Immature natural killer cell (primary cell): ENCODE results near the gene AAR2. TPM values are rescaled to one million over a fixed set of nuclear protein-coding genes. Genes with fewer than 3 reads are reported as not detected.

Experiments
- DNase-seq, 3 donors: peaks; one replicate each; pipeline ENCODE4 v3.0.0; 2022; ENCODE audit warnings: mixed read lengths in 1 of 3
- H3K27ac Mint-ChIP-seq, 6 donors: one replicate each; pipeline ENCODE4 v1.8.0; 2020; ENCODE audit warnings: mixed read lengths in 6 of 6, mild to moderate bottlenecking in 5 of 6, inconsistent platforms in 4 of 6, moderate library complexity in 3 of 6
- H3K27me3 Mint-ChIP-seq, 3 donors: one replicate each; pipeline ENCODE4 v1.8.0; 2020 to 2021; ENCODE audit warnings: low read depth in 3 of 3, mild to moderate bottlenecking in 3 of 3, mixed read lengths in 3 of 3, moderate library complexity in 3 of 3, inconsistent platforms in 1 of 3
- H3K36me3 Mint-ChIP-seq, 3 donors: one replicate each; pipeline ENCODE4 v1.8.0; 2020; ENCODE audit warnings: mixed read lengths in 3 of 3, inconsistent platforms in 2 of 3, mild to moderate bottlenecking in 2 of 3
- H3K4me1 Mint-ChIP-seq, 2 donors: one replicate each; pipeline ENCODE4 v1.8.0; 2020; ENCODE audit warnings: inconsistent platforms in 2 of 2, mild to moderate bottlenecking in 2 of 2, mixed read lengths in 2 of 2, moderate library complexity in 1 of 2
- H3K4me3 Mint-ChIP-seq, 5 donors: one replicate each; pipeline ENCODE4 v1.8.0; 2020; ENCODE audit warnings: mild to moderate bottlenecking in 5 of 5, mixed read lengths in 5 of 5, inconsistent platforms in 3 of 5, moderate library complexity in 3 of 5
- H3K9me3 Mint-ChIP-seq, 6 donors: one replicate each; pipeline ENCODE4 v1.8.0; 2020; ENCODE audit warnings: mild to moderate bottlenecking in 6 of 6, mixed read lengths in 6 of 6, inconsistent platforms in 4 of 6, moderate library complexity in 3 of 6
- polyA plus RNA-seq, 3 donors: library from polyadenylated mRNA; unstranded; fragments of 300-500 nt; fragmentation: Illumina TruSeq; gene quantifications; one replicate each; pipeline ENCODE4 v1.2.3, GENCODE V29; 2021

Gene AAR2, protein sequence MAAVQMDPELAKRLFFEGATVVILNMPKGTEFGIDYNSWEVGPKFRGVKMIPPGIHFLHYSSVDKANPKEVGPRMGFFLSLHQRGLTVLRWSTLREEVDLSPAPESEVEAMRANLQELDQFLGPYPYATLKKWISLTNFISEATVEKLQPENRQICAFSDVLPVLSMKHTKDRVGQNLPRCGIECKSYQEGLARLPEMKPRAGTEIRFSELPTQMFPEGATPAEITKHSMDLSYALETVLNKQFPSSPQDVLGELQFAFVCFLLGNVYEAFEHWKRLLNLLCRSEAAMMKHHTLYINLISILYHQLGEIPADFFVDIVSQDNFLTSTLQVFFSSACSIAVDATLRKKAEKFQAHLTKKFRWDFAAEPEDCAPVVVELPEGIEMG
- polyA plus RNA-seq, result 10 to 100 TPM; 41.5 to 55.9 (median 49.9) TPM

DNA sequence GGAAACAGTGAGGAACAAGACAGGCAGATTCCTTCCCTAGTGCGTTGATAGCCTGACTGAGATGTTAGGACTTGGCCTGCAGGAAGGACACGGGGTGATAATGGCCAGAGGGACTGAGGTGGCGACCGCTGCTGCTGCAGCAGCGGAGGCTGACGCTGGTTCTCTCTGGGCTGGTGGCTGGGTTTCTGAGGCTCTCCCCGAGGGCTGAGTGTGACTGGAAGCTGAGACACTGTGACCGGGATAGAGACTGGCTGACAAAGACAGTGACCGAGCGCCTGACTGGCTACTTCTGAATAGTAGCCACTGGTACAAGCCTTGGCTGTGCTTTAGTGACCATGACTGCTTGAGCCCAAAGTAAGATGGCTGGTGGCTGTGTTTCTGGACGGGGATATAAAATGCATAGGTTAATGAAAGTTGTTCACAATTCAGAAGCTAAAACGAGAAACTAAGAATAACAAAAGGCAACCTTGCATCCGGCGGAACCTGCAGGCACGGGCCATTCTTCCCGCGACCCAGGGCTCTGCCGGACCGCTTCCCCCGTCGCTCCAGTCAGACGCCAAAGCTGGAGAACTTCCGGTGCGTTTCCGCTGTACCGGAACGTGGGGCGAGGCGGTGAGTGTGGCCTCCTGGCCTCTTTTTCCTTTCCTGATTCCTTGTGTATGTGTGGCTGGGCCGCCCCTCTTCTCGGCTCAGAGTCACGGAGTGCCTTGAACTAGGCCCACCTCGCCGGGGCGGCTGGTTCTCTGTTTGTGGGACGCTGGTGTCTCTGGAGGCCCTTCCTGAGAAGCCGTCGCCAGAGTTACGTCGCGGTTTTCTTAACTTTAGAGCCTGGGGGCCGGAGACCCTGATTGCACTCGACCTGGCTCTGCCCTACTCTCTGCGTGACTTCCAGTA, at the start of gene AAR2:
AAR2 (plus strand) TSS at position 587 of the 894 bp plus-strand sequence. CDS start 3,391 bp downstream, outside the sequence.
- H3K4me3 Mint-ChIP-seq, result peak within 1 kb of the TSS; percentile 91 to 98 (median 97)
- H3K27ac Mint-ChIP-seq, result peak within 1 kb of the TSS; percentile 78 to 94 (median 93)
- peak; percentile 60 to 75 (median 71) for DNase-seq
- no peaks in the 10 kb centered on the region for H3K9me3 Mint-ChIP-seq
- H3K4me1 Mint-ChIP-seq, result peaks cover 40 to 50% of the 10 kb centered on the region in 2 donors
- peaks cover 0 to 7% (median 0%) of the 10 kb centered on the region in 3 donors for H3K27me3 Mint-ChIP-seq
- peaks cover 0 to 2% (median 0%) of the 10 kb centered on the region in 3 donors for H3K36me3 Mint-ChIP-seq

DNA sequence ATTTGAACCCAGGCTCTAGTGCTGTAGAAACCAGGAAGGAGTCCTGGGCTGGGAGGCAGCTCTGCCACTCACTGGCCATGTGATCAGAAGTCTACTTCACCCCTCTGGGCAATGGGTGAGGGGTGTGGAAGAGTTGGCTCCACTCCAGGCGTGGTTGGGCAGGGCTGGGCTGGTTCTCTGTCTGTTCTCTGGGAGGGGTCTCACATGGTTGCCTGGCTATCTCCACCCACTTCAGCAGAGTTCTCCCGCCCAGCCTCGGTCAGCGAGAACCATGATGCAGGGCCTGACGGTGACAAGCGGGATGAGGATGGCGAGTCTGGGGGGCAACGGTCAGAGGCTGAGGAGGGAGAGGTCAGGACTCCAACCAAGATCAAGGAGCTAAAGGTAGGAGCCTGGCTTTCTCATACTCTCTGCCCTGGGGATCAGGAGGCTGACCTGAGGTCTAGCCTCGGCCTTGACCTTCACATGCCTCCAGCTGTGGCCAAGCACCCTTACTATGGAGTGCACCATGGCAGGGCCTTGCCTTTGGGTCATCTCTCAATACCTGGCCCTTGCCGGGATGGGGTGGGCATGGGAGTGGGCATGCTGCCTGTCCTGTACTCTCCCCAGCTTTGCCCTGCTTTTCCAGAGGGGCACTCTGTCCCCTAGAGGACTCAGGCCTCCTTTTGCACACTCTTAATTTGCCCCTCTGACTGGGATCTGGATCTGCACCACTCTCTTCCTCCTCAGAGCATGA, 42.1 kb upstream of the AAR2 start:
- no peak for DNase-seq

GRCh38 chr20:36196676-36197075, 39.6 kb upstream of the AAR2 start:
- H3K27ac Mint-ChIP-seq, result no peak overlapping the region
- DNase-seq, result no peak
- no peaks in the 10 kb centered on the region for H3K9me3 Mint-ChIP-seq
- no peak overlapping the region for H3K4me3 Mint-ChIP-seq
- H3K4me1 Mint-ChIP-seq, result no peaks in the 10 kb centered on the region
- no peaks in the 10 kb centered on the region for H3K36me3 Mint-ChIP-seq
- peaks cover 0 to 13% (median 4%) of the 10 kb centered on the region in 3 donors for H3K27me3 Mint-ChIP-seq

More for the DNA sequence above, 42.1 kb upstream of the AAR2 start:
- no peaks in the 10 kb centered on the region for H3K36me3 Mint-ChIP-seq
- no peaks in the 10 kb centered on the region for H3K9me3 Mint-ChIP-seq
- no peak overlapping the region for H3K27ac Mint-ChIP-seq
- no peak overlapping the region for H3K4me3 Mint-ChIP-seq
- no peaks in the 10 kb centered on the region for H3K4me1 Mint-ChIP-seq
- peaks cover 4 to 9% (median 8%) of the 10 kb centered on the region in 3 donors for H3K27me3 Mint-ChIP-seq

DNA sequence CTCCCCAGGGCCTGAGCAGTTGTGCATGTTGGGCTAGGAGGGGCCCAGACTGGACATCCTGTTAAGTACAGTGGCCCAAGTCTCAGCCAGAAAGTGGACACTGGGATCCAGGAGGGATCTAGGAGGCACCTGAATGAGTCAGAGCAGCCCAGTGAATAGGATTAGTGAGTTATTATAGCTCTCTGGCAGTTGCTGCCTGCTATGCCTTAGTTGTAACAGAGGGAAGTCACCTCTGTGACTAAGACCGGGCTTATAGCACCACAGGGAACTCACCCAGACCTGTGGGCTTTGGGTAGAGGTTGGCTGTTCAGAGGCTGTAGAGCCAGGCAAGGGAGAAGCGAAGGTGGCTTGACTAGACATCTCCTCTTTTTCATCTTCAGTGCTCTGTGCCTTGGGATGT, 39.0 kb upstream of the AAR2 start:
- DNase-seq, result no peak
- H3K4me1 Mint-ChIP-seq, result no peaks in the 10 kb centered on the region
- H3K4me3 Mint-ChIP-seq, result no peak overlapping the region
- H3K27ac Mint-ChIP-seq, result no peak overlapping the region
- no peaks in the 10 kb centered on the region for H3K9me3 Mint-ChIP-seq
- peaks cover 0 to 13% (median 4%) of the 10 kb centered on the region in 3 donors for H3K27me3 Mint-ChIP-seq
- H3K36me3 Mint-ChIP-seq, result no peaks in the 10 kb centered on the region

- H3K4me3 Mint-ChIP-seq, result no peak overlapping the region
- H3K27ac Mint-ChIP-seq, result no peak overlapping the region
- H3K36me3 Mint-ChIP-seq, result no peaks in the 10 kb centered on the region
- H3K4me1 Mint-ChIP-seq, result peaks cover 0 to 4% of the 10 kb centered on the region in 2 donors
- peak; percentile 46 to 56 (median 46) for DNase-seq
- no peaks in the 10 kb centered on the region for H3K9me3 Mint-ChIP-seq
- H3K27me3 Mint-ChIP-seq, result peaks cover 3 to 15% (median 4%) of the 10 kb centered on the region in 3 donors
Measured at GRCh38 chr20:36199345-36200257, 36.7 kb upstream of the AAR2 start.

- Mint-ChIP-seq H3K27ac (no peak overlapping the region), H3K4me1 (peaks cover 0 to 4% of the 10 kb centered on the region in 2 donors), H3K4me3 (no peak overlapping the region), H3K36me3 (no peaks in the 10 kb centered on the region), H3K27me3 (peaks cover 3 to 12% (median 4%) of the 10 kb centered on the region in 3 donors), H3K9me3 (no peaks in the 10 kb centered on the region)
- DNase-seq, result no peak
Measured at GRCh38 chr20:36200451-36200850, 35.8 kb upstream of the AAR2 start.

- Mint-ChIP-seq H3K27me3 (peaks cover 2 to 12% (median 3%) of the 10 kb centered on the region in 3 donors), H3K4me3 (no peak overlapping the region), H3K27ac (no peak overlapping the region), H3K4me1 (peaks cover 0 to 4% of the 10 kb centered on the region in 2 donors), H3K9me3 (no peaks in the 10 kb centered on the region), H3K36me3 (no peaks in the 10 kb centered on the region)
- no peak for DNase-seq
Measured at GRCh38 chr20:36201198-36201597, 35.1 kb upstream of the AAR2 start.

DNA sequence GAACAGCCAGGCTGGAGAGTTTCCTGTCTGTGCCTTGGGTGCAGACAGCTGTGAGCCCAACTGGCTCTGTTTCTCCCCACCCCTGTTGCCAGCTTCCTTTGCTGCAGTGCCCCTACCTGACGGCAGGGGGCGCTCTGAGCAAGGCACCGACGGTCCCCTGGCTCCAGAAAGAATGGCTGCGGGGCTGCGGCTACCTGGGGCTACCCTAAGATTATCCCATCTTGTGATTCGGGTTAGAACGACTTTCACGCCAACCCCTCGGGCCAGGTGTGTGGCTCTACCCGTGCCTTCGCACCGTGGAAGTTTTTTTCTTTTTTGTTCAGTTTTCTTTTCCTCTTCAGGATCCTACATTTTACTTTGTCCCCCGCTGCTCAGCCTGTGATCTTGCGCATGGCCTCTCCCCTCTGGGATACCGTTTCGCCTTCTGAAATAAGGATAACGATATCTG, 33.4 kb upstream of the AAR2 start:
- Mint-ChIP-seq H3K9me3 (no peaks in the 10 kb centered on the region), H3K27ac (no peak overlapping the region), H3K4me1 (peaks cover 0 to 4% of the 10 kb centered on the region in 2 donors), H3K4me3 (peak overlapping the region in 1 of 5 donors; percentile 36), H3K27me3 (peaks cover 0 to 10% (median 3%) of the 10 kb centered on the region in 3 donors), H3K36me3 (no peaks in the 10 kb centered on the region)
- DNase-seq, result peak; percentile 59 to 71 (median 65)

GRCh38 chr20:36203861-36204260, 32.4 kb upstream of the AAR2 start:
- H3K9me3 Mint-ChIP-seq, result no peaks in the 10 kb centered on the region
- H3K4me1 Mint-ChIP-seq, result peaks cover 0 to 4% of the 10 kb centered on the region in 2 donors
- no peak overlapping the region for H3K4me3 Mint-ChIP-seq
- no peaks in the 10 kb centered on the region for H3K36me3 Mint-ChIP-seq
- no peak overlapping the region for H3K27ac Mint-ChIP-seq
- DNase-seq, result no peak
- H3K27me3 Mint-ChIP-seq, result peaks cover 0 to 7% (median 3%) of the 10 kb centered on the region in 3 donors

DNA sequence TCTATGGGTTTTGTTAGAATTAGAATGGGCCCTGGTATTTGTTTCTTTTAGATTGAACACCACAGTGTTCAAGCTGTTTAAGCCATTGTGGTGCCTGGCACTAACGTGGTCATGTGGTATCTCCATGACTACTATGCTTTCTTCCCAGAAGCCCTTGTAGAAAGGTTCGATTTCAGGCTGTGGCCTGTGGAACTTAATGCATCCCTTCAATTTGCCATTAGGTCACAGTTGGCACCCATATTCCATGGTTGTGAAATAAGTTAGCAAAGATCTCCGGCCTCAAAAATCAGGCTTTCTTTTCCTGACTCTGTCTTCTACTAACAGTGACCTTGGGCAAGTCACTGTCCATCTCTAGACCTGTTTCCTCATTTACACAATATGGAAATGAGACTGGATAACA, 31.3 kb upstream of the AAR2 start:
- Mint-ChIP-seq H3K27me3 (peaks cover 0 to 4% (median 3%) of the 10 kb centered on the region in 3 donors), H3K36me3 (no peaks in the 10 kb centered on the region), H3K4me3 (no peak overlapping the region), H3K27ac (no peak overlapping the region), H3K4me1 (peaks cover 0 to 4% of the 10 kb centered on the region in 2 donors), H3K9me3 (no peaks in the 10 kb centered on the region)
- DNase-seq, result no peak

DNA sequence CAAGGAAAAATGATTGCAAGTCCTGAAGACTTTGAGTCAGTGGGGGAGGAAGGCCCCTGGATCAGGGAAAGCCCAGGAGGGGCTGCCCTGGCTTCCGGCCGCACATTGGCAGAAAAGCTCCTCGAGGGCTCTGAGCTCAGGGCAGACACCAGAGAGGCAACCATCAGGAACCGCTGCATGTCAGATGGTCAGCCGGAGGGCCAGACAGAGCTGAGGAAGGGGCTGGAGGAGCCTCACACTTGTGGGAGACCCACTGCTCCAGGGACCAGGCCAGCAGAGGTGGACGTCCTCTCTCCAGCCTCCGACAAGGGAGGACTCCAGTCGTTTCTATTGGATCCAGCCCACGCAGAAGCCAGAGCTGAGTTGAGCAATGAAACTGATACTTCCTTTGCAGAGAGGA, 30.2 kb upstream of the AAR2 start:
- peaks cover 0 to 4% of the 10 kb centered on the region in 2 donors for H3K4me1 Mint-ChIP-seq
- peaks cover 0 to 3% (median 2%) of the 10 kb centered on the region in 3 donors for H3K27me3 Mint-ChIP-seq
- H3K27ac Mint-ChIP-seq, result no peak overlapping the region
- no peak for DNase-seq
- no peak overlapping the region for H3K4me3 Mint-ChIP-seq
- H3K9me3 Mint-ChIP-seq, result no peaks in the 10 kb centered on the region
- no peaks in the 10 kb centered on the region for H3K36me3 Mint-ChIP-seq

DNA sequence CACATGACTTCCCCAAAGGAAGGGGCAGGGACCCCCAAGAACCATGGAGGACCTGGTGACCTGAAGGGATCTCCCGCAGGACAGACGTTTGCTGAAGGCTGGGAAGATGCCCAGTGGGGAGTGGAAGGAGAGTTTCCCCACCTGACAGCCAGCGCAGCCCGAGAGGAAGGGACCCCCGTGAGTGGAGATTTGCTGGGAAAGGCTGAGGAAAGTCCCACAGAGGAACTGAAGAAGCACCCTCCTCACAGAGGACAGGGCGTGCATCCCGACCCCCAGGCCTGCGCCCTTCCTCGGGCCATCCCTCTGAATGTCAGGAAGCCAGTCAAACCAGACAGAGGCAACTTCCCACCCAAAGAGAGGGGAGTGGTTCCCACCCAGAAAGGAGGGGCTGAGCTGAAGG, 29.6 kb upstream of the AAR2 start:
- Mint-ChIP-seq H3K27me3 (peaks cover 0 to 4% (median 3%) of the 10 kb centered on the region in 3 donors), H3K4me1 (peaks cover 0 to 4% of the 10 kb centered on the region in 2 donors), H3K27ac (no peak overlapping the region), H3K36me3 (no peaks in the 10 kb centered on the region), H3K9me3 (no peaks in the 10 kb centered on the region), H3K4me3 (no peak overlapping the region)
- DNase-seq, result no peak
